Mucosa of descending colon (tissue), 3 donors: ENCODE measurements around the gene ZNF273. TPM values are rescaled to one million over a fixed set of nuclear protein-coding genes. Genes with fewer than 3 reads are reported as not detected.

Experiments
- ATAC-seq: fragments of 200-7000 bp; cut with Tn5 transposase; one replicate; pipeline ENCODE4 v1.9.1; 2020; ENCODE audit warnings: mild to moderate bottlenecking, moderate library complexity
- DNase-seq, 3 donors: peaks; one replicate each; pipeline ENCODE4 v3.0.0-alpha.2; 2020
- H3K36me3 ChIP-seq: fragments of 200-600 bp; one replicate; pipeline ENCODE4 v1.8.0; 2021; ENCODE audit warnings: low read depth, mild to moderate bottlenecking
- H3K4me1 ChIP-seq: fragments of 200-600 bp; one replicate; pipeline ENCODE4 v1.8.0; 2021; ENCODE audit warnings: low read depth, mild to moderate bottlenecking
- H3K4me3 ChIP-seq: fragments of 200-600 bp; one replicate; pipeline ENCODE4 v1.8.0; 2021; ENCODE audit warnings: mild to moderate bottlenecking
- H3K9me3 ChIP-seq: fragments of 200-600 bp; one replicate; pipeline ENCODE4 v1.8.0; 2021; ENCODE audit warnings: mild to moderate bottlenecking
- intact Hi-C, 2 donors: fragments of 100-400 bp; cut with DNase I in 1 of 2; cut with micrococcal nuclease in 1 of 2; formaldehyde crosslinking; loops; one replicate each; pipeline versions ENCODE4 v1.11.0 to v1.11.1; 2022; cut with DNase I, micrococcal nuclease
- total RNA-seq, 3 donors: library from RNA; stranded (reverse); fragmentation: NEBNext Ultra II Directional in 2 of 3; extraction: Animal tissue kit (Norgen Biotek cat#: 25700) in 2 of 3; gene quantifications; one replicate each; pipeline versions ENCODE4 v1.2.1 to v1.2.4, GENCODE V29; 2021 to 2023
- TF ChIP-seq, protein P1 (sequence below): fragments of 200-600 bp; IDR thresholded peaks from one replicate; pipeline ENCODE4 v1.8.0; 2022; ENCODE audit warnings: antibody characterized with exemption, mild to moderate bottlenecking
- donor health status: DM: no; HTN: no; CAD: no; lungs with moderate emphysema.
- donor health status: DM: no; HTN: no; CAD: no.
- donor health status: DM: no; HTN: yes; CAD: no.

Gene ZNF273
- total RNA-seq, 3 donors from 2014 or later: 6.5 to 7.6 (median 6.9) TPM

DNA sequence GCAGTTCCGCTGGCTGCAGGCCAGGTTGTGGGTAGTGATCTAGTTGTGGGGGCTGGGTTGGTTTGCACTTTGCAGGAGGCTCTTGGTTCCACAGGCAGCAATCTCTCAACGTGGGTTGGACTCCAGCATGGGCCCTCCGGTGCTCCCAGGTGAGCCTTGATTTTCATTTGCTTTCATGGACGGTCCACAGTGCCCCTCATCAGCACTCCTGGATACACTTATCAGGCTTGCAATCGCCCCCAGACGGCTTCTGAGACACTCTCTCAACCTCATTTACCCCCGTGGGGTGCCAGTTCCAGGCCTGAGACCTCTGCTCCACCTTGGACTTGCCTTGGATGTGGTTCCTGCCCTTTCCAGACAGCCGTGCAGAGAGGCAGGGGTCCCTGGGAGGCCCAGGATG is 31.3 kb upstream of the ZNF273 start:
- no peak for ATAC-seq
- H3K36me3 ChIP-seq: no peaks in the 10 kb centered on the region
- no peak for DNase-seq
- intact Hi-C loops: no loop called here
- no peaks in the 10 kb centered on the region for H3K9me3 ChIP-seq
- H3K4me1 ChIP-seq: no peaks in the 10 kb centered on the region
- TF ChIP-seq, protein P1, sequence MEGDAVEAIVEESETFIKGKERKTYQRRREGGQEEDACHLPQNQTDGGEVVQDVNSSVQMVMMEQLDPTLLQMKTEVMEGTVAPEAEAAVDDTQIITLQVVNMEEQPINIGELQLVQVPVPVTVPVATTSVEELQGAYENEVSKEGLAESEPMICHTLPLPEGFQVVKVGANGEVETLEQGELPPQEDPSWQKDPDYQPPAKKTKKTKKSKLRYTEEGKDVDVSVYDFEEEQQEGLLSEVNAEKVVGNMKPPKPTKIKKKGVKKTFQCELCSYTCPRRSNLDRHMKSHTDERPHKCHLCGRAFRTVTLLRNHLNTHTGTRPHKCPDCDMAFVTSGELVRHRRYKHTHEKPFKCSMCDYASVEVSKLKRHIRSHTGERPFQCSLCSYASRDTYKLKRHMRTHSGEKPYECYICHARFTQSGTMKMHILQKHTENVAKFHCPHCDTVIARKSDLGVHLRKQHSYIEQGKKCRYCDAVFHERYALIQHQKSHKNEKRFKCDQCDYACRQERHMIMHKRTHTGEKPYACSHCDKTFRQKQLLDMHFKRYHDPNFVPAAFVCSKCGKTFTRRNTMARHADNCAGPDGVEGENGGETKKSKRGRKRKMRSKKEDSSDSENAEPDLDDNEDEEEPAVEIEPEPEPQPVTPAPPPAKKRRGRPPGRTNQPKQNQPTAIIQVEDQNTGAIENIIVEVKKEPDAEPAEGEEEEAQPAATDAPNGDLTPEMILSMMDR: no peak
- H3K4me3 ChIP-seq: no peak overlapping the region

DNA sequence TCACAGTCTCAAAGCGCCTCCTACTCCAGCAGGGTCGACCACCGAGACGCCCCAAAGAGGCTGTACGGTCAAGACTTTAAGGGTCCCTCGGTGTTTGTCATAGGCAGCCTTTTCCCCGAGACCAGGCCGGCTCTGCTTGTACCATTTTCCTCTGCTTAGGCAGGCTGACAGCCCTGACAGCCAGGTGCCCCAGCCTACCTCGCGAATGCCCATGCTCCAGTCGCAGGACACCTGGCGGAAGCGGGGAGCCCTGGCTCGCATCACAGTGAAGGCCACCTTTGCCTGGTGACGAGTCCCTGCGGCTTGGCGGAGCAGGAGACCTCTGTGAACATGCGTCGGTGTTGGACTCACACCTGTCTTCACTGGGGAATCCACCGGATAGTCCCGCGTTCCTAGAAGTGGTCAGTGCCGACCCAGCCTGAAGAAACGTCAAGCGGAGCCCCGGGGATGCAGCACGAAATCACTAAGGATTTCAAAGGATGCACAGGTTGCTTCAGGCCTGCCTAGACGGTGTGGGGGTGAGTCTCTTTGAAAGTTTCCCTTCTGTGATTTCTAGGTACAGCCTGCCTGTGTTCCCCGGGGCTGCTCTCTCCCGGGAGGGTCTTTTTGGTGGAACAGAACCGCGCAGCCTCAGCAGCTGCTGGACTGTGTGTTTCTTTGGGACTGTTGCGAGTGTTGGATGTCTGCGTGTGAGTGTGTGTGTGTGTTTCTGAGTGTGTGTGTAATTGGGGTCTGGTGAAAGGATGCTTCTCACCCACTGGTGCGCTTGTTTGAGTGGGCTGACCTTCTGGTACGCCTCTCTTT is 30.5 kb upstream of the ZNF273 start:
- intact Hi-C loops: no loop called here
- no peaks in the 10 kb centered on the region for H3K4me1 ChIP-seq
- DNase-seq: no peak
- H3K9me3 ChIP-seq: no peaks in the 10 kb centered on the region
- no peak for ATAC-seq
- no peak overlapping the region for H3K4me3 ChIP-seq
- TF ChIP-seq, protein P1: no peak
- no peaks in the 10 kb centered on the region for H3K36me3 ChIP-seq

DNA sequence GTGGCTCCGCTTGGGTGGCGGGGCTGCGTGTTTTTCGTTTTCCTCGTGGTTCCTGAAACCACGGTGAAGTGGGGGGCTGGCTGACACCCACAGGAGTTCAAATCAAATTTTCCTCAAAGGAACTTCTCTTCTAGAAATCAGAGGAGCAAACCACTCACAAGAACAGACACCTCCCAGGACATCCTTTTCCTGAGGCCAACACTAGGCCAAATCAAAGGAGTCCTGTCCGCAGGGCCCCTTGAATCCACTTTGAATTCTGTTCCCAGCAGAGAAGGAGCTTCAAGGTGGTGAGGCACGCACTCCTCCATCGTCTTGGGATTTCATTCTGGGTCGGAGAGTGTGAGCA is 29.9 kb upstream of the ZNF273 start:
- Histone ChIP-seq H3K4me3 (no peak overlapping the region), H3K36me3 (no peaks in the 10 kb centered on the region), H3K9me3 (no peaks in the 10 kb centered on the region), H3K4me1 (no peaks in the 10 kb centered on the region)
- ATAC-seq (no peak), DNase-seq (no peak)
- TF ChIP-seq, protein P1: no peak
- intact Hi-C loops: no loop called here

DNA sequence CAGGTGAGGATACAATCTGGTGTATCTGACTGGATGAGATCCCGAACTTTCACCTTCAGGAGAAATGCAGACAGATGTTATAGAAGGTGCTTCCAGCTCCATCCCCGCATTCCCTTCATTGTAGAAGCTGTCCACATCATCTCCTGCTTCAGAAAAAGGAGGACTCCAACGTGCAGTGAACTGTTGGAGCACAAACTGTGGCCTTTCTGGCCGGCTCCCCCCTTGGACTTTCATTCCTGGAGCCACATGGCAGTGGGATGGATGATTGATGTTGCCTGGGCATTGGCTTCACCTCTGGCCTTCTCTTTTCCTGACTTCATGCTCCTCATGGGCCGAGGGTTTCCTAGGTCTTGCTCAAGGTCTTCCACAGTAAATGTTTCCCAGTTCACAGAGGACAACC is 29.6 kb upstream of the ZNF273 start:
- Histone ChIP-seq H3K36me3 (no peaks in the 10 kb centered on the region), H3K4me1 (no peaks in the 10 kb centered on the region), H3K9me3 (no peaks in the 10 kb centered on the region), H3K4me3 (no peak overlapping the region)
- TF ChIP-seq, protein P1: no peak
- ATAC-seq (no peak), DNase-seq (no peak)
- intact Hi-C loops: no loop called here

DNA sequence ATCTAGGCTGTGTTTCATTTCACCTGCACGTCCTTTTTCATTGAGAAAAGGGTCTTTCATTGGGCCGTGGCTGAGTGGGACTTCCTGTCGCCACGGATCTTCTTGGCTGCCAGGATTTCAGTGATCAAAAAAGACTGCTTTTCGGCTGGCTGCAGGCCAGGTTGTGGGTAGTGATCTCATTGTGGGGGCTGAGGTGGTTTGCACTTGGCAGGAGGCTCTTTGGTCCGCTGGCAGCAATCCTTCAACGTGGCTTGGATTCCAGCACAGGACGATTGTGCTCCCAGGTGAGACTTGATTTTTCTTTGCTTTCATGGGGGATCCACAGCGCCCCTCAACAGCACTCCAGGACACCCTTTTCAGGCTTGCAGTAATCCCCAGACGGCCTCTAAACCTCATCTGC is 29.0 kb upstream of the ZNF273 start:
- intact Hi-C loops: no loop called here
- TF ChIP-seq, protein P1: no peak
- DNase-seq (no peak), ATAC-seq (no peak)
- H3K4me1 ChIP-seq: no peaks in the 10 kb centered on the region
- H3K9me3 ChIP-seq: no peaks in the 10 kb centered on the region
- H3K4me3 ChIP-seq: no peak overlapping the region
- H3K36me3 ChIP-seq: no peaks in the 10 kb centered on the region
